K562 (cell line): Measurements from ENCODE around the gene ABCB9. TPM values are rescaled to one million over a fixed set of nuclear protein-coding genes. Genes with fewer than 3 reads are reported as not detected.

Experiments
- ARID2 ChIP-seq: fragments of 450-650 bp; IDR thresholded peaks from 2 replicates; pipeline ENCODE4 v1.6.1; 2017; ENCODE audit warnings: antibody characterized with exemption, mild to moderate bottlenecking
- ATF2 ChIP-seq: sonication (generic); formaldehyde crosslinking; IDR thresholded peaks from 2 replicates; pipeline ENCODE4 v1.8.1; 2022; ENCODE audit warnings: missing genetic modification reagents
- FOXJ2 ChIP-seq: fragments of 200-800 bp; sonication (Bioruptor generic); IDR thresholded peaks from 2 replicates; pipeline ENCODE4 v1.6.1; 2016; ENCODE audit warnings: missing genetic modification characterization, missing compliant biosample characterization
- GABPB2 ChIP-seq: fragments of 250-450 bp; sonication (Bioruptor Pico); conservative IDR thresholded peaks from 2 replicates; pipeline ENCODE4 v1.5.1; 2021; ENCODE audit warnings: mild to moderate bottlenecking
- HDAC3 ChIP-seq: fragments of 450-650 bp; IDR thresholded peaks from 2 replicates; pipeline ENCODE4 v1.6.1; 2018; ENCODE audit warnings: borderline replicate concordance, mild to moderate bottlenecking, moderate library complexity; ENCODE audit not compliant: partially characterized antibody
- PHB2 ChIP-seq: fragments of 450-650 bp; IDR thresholded peaks from 2 replicates; pipeline ENCODE4 v1.6.1; 2017; ENCODE audit warnings: low read depth
- TFAP4 ChIP-seq: sonication (generic); formaldehyde crosslinking; IDR thresholded peaks from 2 replicates; pipeline ENCODE4 v1.8.0; 2022; ENCODE audit warnings: missing genetic modification reagents, mild to moderate bottlenecking, moderate library complexity, borderline replicate concordance
- U2AF2 ChIP-seq: fragments of 200-400 bp; formaldehyde crosslinking; optimal IDR thresholded peaks from 2 replicates; pipeline ENCODE3; 2017; ENCODE audit warnings: low read depth, mild to moderate bottlenecking, low read length
- VEZF1 ChIP-seq: fragments of 200-800 bp; sonication (Bioruptor generic); IDR thresholded peaks from 2 replicates; pipeline ENCODE4 v1.6.1; 2017; ENCODE audit warnings: missing genetic modification characterization, missing compliant biosample characterization
- ZBTB49 ChIP-seq: sonication (generic); formaldehyde crosslinking; IDR thresholded peaks from 2 replicates; pipeline ENCODE4 v1.8.0; 2022; ENCODE audit warnings: missing genetic modification reagents, mild to moderate bottlenecking, borderline replicate concordance
- ZNF239 ChIP-seq: fragments of 250-450 bp; sonication (Bioruptor Pico); IDR thresholded peaks from 2 replicates; pipeline ENCODE4 v1.4.0; 2020; ENCODE audit warnings: mild to moderate bottlenecking
- polyA plus RNA-seq, 8 experiments: library from polyadenylated mRNA; depleted of rRNA in 4 of 8; stranded (reverse) in 5 of 8; unstranded in 3 of 8; fragments of >200 nt; fragmentation: Nextera tagmentation in 2 of 8; fragmentation: Illumina TruSeq in 1 of 8; extraction: Ambion mirVana in 2 of 8; extraction: Trizol in 1 of 8; gene quantifications; 2 replicates each; pipeline versions ENCODE4 v1.2.1 to v1.2.3, GENCODE V29; 2011 to 2014; ENCODE audit warnings: inconsistent platforms in 1 of 8, missing spikeins in 1 of 8
- total RNA-seq, 7 experiments: library from RNA; depleted of rRNA in 6 of 7; stranded (reverse); fragments of >200 nt in 6 of 7; fragmentation: Illumina TruSeq in 2 of 7; extraction: Trizol in 2 of 7; gene quantifications; 2 replicates each; pipeline versions ENCODE4 v1.2.1 to v1.2.3, GENCODE V29; 2011 to 2021; ENCODE audit warnings: low replicate concordance in 1 of 7
- TF ChIP-seq, protein P1 (sequence below), 2 experiments: fragments of 450-650 bp; formaldehyde crosslinking in 1 of 2; IDR thresholded peaks; 2 replicates each; pipeline versions ENCODE4 v1.4.0 to v1.6.1; 2014 to 2020; ENCODE audit warnings: mild to moderate bottlenecking in 2 of 2, borderline replicate concordance in 1 of 2, low read depth in 1 of 2

ABCB9 gene
- total and polyA plus RNA-seq, 9 of the 15 experiments (the other 6 are each of a cell fraction or from before 2014, with no cell fraction given), result 0.20 to 12.6 (median 6.2) TPM

GRCh38 chr12:122946690-122947341 is 19.4 kb downstream of the ABCB9 start (continued):
- TF ChIP-seq, protein P1, sequence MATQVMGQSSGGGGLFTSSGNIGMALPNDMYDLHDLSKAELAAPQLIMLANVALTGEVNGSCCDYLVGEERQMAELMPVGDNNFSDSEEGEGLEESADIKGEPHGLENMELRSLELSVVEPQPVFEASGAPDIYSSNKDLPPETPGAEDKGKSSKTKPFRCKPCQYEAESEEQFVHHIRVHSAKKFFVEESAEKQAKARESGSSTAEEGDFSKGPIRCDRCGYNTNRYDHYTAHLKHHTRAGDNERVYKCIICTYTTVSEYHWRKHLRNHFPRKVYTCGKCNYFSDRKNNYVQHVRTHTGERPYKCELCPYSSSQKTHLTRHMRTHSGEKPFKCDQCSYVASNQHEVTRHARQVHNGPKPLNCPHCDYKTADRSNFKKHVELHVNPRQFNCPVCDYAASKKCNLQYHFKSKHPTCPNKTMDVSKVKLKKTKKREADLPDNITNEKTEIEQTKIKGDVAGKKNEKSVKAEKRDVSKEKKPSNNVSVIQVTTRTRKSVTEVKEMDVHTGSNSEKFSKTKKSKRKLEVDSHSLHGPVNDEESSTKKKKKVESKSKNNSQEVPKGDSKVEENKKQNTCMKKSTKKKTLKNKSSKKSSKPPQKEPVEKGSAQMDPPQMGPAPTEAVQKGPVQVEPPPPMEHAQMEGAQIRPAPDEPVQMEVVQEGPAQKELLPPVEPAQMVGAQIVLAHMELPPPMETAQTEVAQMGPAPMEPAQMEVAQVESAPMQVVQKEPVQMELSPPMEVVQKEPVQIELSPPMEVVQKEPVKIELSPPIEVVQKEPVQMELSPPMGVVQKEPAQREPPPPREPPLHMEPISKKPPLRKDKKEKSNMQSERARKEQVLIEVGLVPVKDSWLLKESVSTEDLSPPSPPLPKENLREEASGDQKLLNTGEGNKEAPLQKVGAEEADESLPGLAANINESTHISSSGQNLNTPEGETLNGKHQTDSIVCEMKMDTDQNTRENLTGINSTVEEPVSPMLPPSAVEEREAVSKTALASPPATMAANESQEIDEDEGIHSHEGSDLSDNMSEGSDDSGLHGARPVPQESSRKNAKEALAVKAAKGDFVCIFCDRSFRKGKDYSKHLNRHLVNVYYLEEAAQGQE (IDR thresholded peaks at IDR 0.05; ENCODE audit: borderline replicate concordance), result peak; percentile 36; the same call in 1 of the 2 replicates
- TF ChIP-seq, protein P1 (CRISPR knock-in tag; IDR thresholded peaks at IDR 0.05; ENCODE audit: low read depth), result no peak
- peak; percentile 72; the same call in 1 of the 2 replicates for TF ChIP-seq TFAP4 (CRISPR knock-in tag)
- TF ChIP-seq ARID2, result no peak
- TF ChIP-seq ZBTB49 (CRISPR knock-in tag), result no peak
- TF ChIP-seq PHB2, result no peak
- TF ChIP-seq U2AF2, result no peak
- no peak for TF ChIP-seq ATF2 (CRISPR knock-in tag)
- no peak for TF ChIP-seq FOXJ2
- TF ChIP-seq ZNF239 (CRISPR knock-in tag), result no peak
- TF ChIP-seq VEZF1 (CRISPR knock-in tag), result peak; percentile 49
- TF ChIP-seq GABPB2 (CRISPR knock-in tag), result no peak
- no peak for TF ChIP-seq HDAC3
